DLD1 (cell line): Measurements from ENCODE around the gene TBC1D7.

ENCODE experiments used
- in situ Hi-C: cut with HindIII; loops from 2 replicates; pipeline ENCODE4 v1.10.0; 2017; ENCODE audit warnings: low sequenced_read_pairs

Gene TBC1D7

GRCh38 chr6:13328076-13328874 is at the start of gene TBC1D7:
TBC1D7 (minus strand) TSS chr6:13328537; CDS start chr6:13326898, 1,639 bp downstream.
- in situ Hi-C loops: no loop called here

GRCh38 chr6:13377054-13377758 is 48.9 kb upstream of the TBC1D7 start:
- in situ Hi-C loops: no loop called here

- in situ Hi-C loops: no loop called here
These were observed 47.1 kb upstream of the TBC1D7 start for GRCh38 chr6:13375360-13375878.

GRCh38 chr6:13373919-13374318 is 45.6 kb upstream of the TBC1D7 start:
- in situ Hi-C loops: no loop called here

DNA sequence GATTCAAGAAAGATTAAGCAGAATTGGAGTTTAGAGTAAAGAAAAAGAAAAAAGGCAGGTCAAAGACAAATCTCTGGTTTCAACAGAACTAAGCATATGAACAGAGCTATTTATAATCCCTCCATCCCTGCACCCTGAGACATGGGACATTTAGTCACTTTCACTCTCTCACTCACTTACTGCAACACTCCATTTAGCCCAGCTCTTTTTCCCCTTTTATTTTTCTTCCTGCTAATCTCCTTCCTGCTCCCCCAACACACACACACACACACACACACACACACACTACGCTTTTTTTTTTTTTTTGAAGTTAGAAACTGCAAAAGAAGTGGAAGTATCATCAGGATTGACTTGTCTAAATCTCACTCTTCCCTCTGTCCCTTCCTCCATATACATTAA is 45.1 kb upstream of the TBC1D7 start:
- in situ Hi-C loops: no loop called here

DNA sequence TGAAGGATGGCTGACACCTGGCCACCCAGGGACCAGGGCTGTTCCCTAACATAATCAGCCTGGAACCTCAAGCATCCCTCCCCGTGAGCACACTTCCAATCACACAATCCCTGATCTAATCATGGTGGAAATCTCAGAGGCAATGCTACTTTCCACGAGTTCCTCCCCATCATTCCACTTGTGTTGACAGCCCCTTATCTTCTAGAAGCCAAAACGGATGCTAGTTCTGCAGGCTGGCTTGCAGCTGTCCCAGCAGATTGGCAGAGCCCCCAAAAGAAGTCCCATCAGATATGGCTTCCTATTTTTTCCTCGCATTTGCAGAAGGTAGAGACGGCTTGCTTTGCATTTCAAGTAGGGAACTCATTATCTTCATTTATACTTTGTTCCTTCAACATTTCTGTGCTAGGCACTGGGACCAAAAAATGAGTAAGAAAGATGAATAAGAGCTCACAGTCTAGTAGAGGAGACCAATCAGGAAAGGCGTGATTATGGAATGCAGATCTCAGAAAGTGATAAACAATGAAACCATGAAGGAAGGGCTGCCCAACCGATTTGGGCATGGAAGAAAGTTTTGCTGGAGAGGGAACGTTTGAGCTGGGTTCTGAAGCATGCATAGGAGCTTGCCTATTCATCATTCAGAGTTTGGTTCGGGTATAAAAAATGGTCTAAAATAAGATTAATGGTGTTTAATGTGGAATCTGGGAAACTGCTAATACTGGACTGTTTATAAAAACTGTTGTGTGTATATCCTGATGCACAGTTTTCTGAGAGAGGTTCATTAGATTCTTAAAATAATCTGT is 44.6 kb upstream of the TBC1D7 start:
- in situ Hi-C loops: no loop called here

DNA sequence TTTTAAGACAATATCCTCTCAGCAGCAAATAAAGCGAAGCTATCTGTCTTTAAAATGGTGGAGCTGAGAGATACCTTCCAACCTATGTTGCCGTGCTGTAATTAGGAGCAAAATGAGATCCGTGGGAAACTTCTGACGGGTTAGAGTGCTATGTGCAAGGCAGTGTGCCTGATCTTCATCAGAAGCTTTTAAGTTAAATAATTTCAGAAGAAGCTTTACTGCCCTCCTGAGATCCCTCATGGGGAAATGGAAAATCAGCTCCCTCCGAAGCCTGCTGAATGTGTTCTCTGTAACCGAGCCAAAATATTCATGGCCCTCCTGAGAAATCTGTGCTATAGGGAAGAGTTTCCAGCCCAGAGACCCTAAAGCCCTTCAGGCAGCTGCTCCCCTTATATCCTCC is 43.7 kb upstream of the TBC1D7 start:
- in situ Hi-C loops: no loop called here

DNA sequence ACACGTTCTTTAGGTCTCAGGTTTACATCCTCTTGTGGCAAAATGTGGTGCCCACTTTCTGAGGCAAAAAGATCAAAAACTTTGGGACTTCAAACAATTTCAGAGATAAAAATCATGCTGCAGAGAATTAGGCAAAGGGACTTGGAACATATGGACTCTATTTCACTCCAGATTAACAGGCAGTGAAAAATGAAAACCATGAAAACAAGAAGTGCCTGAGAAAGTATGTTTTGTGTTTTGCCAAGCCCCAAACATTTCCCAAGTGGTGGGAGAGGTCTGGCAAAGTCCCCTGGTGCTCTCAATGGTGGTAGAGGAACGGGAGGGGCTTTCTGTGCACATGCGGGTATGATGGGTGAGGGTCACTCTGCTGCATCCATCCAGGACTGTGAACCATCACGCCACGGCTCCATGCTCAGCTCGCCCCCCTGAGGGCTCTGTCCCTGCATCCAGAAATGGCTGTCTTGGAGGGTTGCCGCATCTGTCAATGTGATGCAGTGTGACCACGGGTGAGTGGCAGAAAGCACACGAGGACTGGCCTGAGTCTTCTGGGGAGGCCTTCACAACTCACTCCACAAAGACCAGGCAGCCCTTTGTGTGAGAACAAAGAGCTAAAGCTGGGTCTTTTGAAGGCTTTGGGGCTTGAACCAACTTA is 43.2 kb upstream of the TBC1D7 start:
- in situ Hi-C loops: no loop called here

- in situ Hi-C loops: no loop called here
These were observed 42.3 kb upstream of the TBC1D7 start for GRCh38 chr6:13370623-13371022.

DNA sequence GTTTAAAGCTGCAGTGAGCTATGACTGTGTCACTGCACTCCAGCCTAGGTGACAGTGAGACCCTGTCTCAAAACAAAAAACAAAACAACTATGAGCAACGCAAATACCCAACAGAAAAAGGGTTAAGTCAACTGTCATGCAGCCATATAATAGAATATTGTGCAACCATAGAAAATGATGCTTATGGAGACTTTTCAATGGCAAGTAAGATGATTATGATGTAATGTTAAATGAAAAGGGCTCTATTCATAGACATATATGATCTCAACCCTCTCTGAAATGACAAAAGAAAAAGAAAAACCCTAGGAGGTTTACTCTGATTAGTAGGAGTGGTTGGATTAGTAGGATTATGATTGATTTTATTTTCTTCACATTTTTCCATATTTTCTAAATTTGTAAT is 41.3 kb upstream of the TBC1D7 start:
- in situ Hi-C loops: no loop called here

- in situ Hi-C loops: no loop called here
These were observed 40.4 kb upstream of the TBC1D7 start for GRCh38 chr6:13368731-13369115.

DNA sequence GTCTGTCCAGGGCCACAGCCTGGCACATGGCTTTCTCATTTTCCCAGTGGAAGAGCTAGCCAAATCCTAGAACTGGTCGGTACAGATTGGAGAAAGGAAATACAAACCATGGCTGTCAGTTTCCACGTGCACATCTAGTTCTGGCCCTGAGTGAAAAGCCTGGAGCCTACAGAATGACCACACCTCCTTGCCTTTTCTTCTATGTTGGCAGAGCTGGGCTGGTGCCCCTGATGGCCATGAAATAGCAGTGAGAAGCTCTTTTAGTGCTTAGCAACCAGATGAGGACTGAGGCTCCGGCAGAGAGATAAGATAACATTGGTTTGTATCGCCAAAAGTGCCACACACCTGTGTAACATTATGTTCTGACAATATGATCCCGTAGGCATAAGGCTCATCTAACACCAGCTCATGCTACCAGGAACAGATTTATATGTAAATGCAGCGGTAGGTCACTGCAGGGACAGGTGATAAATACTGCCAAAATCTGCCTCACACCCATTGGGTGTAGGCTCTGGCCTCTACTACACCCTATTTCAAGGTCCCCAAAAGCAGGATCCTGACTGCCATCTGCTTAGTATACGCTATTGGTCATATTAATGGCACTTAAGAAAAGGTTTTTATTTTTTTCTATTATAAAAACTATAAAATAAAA is 39.9 kb upstream of the TBC1D7 start:
- in situ Hi-C loops: no loop called here

GRCh38 chr6:13367396-13367795 is 39.1 kb upstream of the TBC1D7 start:
- in situ Hi-C loops: no loop called here

DNA sequence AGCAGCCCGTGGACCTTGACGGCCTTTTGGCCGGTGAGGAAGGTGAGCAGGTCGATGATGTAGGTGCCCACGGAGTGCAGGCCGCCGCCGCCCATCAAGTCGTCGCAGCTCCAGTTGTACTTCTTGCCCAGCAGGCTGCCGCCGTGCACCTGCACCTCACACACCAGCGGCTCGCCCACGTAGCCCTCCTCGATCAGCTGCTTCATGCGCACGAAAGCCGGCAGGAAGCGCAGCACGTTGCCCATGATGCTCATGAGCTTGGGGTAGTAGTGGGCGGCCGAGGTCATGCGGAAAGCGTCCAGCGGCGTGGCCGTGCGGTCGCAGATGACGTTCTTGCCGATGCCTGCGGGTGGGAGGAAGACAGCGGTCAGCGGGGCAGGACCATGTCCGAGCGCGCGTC is 37.0 kb upstream of the TBC1D7 start:
- in situ Hi-C loops: no loop called here

DNA sequence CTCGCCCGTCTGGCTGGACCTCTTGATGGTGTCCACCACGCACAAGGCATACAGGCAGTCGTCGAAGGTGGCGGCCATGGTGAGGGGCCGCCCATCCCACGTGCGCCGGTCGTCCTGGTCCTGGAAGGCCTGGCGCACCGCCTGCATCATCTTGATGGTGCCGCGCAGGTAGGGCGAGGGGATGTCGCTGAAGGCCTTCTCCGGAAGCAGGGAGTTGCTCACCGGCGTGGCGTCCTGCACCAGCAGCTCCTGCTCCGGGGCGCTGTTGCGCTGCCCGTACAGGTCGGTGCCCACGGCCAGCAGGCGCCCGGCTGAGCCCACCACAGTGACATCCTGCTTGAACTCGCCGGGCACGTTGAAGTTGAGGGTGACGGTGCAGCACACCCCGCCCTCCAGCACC is 36.5 kb upstream of the TBC1D7 start:
- in situ Hi-C loops: no loop called here

- in situ Hi-C loops: no loop called here
These were observed 34.1 kb upstream of the TBC1D7 start for GRCh38 chr6:13362412-13362811.

DNA sequence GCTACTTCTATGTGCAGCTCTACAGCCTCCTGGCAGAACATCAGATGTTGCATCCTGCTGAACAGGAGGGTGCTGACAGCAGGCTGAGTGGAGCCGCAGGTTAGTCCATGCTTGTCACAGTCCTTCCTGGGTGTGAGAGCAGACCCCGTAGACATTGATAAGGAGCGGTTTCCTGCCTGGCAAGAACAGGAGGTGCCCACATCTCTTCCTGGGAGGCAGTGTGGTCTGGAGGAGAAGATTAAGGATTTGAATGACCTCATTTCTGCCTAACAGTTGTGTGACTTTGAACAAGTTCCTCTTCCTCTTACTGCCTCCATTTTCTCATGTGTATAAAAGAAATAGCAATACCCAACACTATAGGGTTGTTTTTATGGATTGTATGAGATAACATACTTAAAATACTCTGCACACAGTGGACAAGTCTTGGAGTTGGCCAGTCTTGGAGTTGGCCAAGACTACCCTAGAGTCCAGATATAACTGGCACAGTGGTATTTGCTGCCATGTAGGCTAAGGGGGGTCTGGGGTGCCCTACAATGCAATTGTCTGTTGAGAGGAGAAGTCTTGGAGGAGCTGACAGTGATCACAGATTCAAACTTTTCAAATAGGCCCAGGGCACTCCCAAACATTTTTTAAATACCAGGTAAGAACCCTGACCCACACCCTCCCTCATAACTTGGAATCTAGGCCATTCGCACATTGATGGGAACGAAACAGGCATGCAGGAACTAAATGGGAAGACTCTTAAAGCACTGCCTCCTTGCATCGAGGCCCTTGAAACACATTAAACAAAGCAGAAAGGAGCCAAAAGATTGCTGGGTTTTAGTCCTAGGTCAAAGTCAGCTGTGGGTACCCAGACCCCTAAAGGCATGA is 32.6 kb upstream of the TBC1D7 start:
- in situ Hi-C loops: no loop called here

DNA sequence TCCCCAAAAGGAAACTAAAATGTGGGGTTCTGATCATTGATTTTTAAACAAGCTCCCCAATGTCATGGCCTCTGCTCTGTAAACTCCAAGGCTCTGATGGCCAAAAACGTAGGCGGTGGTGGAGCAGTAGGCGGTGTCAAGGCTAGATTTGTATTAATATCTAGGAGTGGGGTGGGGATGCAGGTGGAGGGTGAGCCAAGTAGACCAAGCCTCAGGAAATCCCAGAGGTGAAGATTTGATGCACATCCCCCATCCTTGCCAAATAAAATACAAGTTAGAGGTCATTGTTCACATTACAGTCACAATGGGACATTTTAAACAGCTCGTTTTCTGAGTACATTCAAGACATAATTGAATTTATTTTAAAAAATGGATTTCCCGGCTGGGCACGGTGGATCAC is 30.9 kb upstream of the TBC1D7 start:
- in situ Hi-C loops: no loop called here

GRCh38 chr6:13358511-13358910 is 30.2 kb upstream of the TBC1D7 start:
- in situ Hi-C loops: no loop called here
